ENCODE data around the gene TTC7B.

DNA sequence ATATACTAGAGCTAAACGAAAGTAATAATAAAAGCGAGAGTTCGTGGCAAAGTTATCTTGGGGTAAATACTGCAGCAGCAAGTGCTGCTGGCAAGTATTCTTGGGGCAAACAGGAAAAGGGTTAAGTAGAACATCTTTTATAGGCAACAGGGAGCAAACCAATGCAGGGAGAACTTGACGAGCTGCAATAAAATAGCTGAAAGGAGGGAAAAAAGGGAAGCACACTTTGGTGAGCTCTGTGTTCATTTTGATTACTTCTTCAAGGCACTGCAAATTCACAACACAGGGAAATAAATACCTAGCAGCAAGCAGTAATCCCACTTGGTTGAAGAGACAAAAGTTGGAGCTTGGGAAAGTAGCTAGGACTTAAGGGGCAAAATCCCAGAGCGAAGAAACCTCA lies 42.3 kb upstream of the TTC7B start:
- TF ChIP-seq, protein P1, sequence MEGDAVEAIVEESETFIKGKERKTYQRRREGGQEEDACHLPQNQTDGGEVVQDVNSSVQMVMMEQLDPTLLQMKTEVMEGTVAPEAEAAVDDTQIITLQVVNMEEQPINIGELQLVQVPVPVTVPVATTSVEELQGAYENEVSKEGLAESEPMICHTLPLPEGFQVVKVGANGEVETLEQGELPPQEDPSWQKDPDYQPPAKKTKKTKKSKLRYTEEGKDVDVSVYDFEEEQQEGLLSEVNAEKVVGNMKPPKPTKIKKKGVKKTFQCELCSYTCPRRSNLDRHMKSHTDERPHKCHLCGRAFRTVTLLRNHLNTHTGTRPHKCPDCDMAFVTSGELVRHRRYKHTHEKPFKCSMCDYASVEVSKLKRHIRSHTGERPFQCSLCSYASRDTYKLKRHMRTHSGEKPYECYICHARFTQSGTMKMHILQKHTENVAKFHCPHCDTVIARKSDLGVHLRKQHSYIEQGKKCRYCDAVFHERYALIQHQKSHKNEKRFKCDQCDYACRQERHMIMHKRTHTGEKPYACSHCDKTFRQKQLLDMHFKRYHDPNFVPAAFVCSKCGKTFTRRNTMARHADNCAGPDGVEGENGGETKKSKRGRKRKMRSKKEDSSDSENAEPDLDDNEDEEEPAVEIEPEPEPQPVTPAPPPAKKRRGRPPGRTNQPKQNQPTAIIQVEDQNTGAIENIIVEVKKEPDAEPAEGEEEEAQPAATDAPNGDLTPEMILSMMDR (IDR thresholded peaks at IDR 0.05 in 4 of 5, conservative IDR thresholded peaks at IDR 0.05 in 1 of 5), result no peak
- TF ChIP-seq POLR2A (IDR thresholded peaks at IDR 0.05), result no peak

All from gastrocnemius medialis (tissue), 4 donors.